T47D (cell line): Measurements from ENCODE around the gene COG6.

Experiments used
- DNase-seq, 2 experiments: peaks; one replicate each; pipeline versions ENCODE4 v3.0.0 to v3.0.0-alpha.2; 2011 to 2012; ENCODE audit warnings: low read depth in 1 of 2, low spot score in 1 of 2
- JUND ChIP-seq: IDR thresholded peaks from 2 replicates; pipeline ENCODE4 v1.6.1; 2012; ENCODE audit warnings: low read depth
- in situ Hi-C: cut with HindIII; loops from 2 replicates; pipeline ENCODE4 v1.10.0; 2016; ENCODE audit warnings: low sequenced_read_pairs, low pct_unique_long_range_greater_than_20kb

COG6 gene

GRCh38 chr13:39655569-39656324, at the start of gene COG6:
TSS of gene COG6 (plus strand) at chr13:39655662. CDS start at chr13:39655727, 65 bp downstream.
- no peak for TF ChIP-seq JUND
- in situ Hi-C loops = no loop called here

GRCh38 chr13:39605677-39606320, 49.7 kb upstream of the COG6 start:
- DNase-seq = no peak
- no peak for TF ChIP-seq JUND
- in situ Hi-C loops = no loop called here

More at GRCh38 chr13:39655569-39656324, at the start of gene COG6:
- DNase-seq = peak; percentile 68 to 85

GRCh38 chr13:39607876-39608275, 47.6 kb upstream of the COG6 start:
- in situ Hi-C loops = no loop called here
- DNase-seq = no peak

DNA sequence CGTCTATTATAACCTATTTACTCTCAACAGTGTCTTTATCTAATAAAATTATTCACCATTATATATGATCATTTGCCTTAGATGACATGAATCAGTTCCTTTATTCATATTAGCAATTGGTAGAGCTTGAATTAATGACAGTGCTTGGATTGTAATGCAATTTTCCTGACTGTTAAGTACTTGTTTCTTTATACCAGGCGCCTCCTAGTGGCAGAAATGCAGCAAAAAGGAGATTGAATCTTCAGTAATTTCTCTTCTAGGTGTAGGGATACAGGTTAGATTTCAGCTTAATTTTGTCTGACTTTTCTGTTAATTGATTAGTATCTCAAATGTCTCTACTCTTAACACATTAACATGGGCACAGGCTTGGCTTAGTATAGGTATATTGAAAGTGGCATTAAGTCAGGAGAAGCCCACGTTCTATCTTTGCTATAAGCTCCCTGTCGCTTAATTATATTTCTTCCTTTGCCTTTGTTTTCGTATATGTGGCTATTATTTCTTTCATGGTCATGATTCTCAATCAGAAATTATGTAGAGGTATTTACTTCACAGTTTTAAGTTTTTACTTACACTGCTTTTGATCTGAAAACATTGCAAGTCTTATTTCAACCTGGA, 43.3 kb upstream of the COG6 start:
- in situ Hi-C loops = no loop called here
- peak in 1 of 2 experiments; percentile 75 for DNase-seq
- no peak for TF ChIP-seq JUND

More at GRCh38 chr13:39607876-39608275, 47.6 kb upstream of the COG6 start:
- TF ChIP-seq JUND = no peak

DNA sequence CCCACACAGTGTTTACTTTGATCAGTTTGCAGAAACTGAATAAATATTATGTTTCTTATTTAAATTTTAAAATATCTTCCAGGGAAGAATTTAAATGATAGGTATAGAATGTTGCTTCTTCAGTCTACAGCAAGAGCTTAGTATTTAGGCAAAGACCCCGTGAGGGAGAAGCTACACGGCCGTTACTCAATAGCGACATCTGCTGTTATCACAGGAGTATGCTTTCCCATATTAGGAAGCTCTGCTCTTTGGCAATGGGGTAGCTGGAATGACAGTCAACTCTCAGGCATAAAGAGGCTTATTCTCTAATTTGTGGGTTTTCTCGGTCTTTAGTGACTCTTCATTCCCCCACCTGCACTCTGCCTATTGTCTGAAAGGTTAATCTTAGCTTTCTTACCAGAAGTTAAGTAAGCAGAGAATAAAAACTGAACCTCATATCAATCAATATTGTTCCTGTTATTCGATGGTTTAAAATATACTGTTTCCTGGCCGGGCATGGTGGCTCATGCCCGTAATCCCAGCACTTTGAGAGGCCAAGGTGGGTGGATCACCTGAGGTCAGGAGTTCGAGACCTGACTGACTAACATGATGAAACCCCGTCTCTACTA, 39.3 kb upstream of the COG6 start:
- DNase-seq = peak; percentile 11 to 62
- TF ChIP-seq JUND = no peak
- in situ Hi-C loops = no loop called here

DNA sequence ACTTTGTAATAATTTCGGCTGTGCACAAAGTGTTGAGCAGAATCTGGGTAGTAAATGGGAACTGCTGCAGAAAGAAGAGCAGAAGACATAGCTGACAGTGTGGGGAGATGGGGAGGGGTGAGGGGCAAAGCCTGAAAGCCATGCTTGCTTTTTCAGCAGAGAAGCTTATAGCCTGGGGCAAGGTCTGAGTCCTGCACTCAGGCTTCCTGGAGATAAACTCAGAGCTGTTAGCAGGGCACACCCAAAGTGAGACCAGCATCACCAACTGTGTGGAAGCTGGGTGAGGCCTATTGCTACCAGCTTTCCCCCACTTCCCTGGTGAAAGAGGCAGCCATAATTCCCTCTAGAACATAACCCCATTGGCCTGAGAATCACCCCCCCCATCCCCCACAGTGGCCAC, 36.9 kb upstream of the COG6 start:
- no peak for DNase-seq
- TF ChIP-seq JUND = no peak
- in situ Hi-C loops = no loop called here

DNA sequence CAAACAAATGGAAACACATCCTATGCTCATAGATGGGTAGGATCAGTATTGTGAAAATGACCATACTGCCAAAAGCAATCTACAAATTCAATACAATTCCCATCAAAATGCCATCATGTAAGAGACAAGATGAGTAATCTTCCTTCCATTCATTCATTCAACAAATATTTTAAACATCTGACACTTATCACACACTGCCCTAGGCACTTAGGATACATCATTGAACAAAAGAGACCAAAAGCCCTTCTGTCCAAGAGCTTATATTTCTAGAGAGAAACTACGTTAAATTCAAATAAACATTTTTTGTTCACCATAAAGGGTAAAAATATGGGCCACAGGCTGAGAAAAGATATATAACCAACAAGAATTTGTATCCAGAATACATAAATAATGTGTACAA, 32.0 kb upstream of the COG6 start:
- TF ChIP-seq JUND = no peak
- in situ Hi-C loops = no loop called here
- DNase-seq = no peak

GRCh38 chr13:39631307-39631706, 24.2 kb upstream of the COG6 start:
- no peak for DNase-seq
- TF ChIP-seq JUND = no peak
- in situ Hi-C loops = no loop called here

DNA sequence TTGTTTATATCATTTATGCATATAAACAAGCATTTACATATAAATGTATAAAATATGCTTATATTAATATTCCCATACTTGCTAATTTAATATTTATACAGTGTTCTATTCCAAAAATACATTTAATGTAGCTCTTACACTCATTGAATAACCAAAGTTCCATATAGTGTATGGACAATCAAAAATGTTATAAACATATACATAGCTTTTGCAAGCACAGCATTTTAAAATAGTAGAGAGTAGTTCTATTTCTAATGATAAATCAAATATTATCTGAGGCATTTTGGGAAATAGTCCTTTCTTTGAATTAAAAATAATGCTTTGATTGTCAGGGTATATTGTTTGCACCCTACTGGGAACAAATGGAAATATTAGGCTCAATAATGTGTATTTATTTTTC, 22.5 kb upstream of the COG6 start:
- no peak for TF ChIP-seq JUND
- DNase-seq = no peak
- in situ Hi-C loops = no loop called here

- no peak for DNase-seq
- TF ChIP-seq JUND = no peak
- in situ Hi-C loops = no loop called here
Measured at GRCh38 chr13:39635564-39635963, 19.9 kb upstream of the COG6 start.

DNA sequence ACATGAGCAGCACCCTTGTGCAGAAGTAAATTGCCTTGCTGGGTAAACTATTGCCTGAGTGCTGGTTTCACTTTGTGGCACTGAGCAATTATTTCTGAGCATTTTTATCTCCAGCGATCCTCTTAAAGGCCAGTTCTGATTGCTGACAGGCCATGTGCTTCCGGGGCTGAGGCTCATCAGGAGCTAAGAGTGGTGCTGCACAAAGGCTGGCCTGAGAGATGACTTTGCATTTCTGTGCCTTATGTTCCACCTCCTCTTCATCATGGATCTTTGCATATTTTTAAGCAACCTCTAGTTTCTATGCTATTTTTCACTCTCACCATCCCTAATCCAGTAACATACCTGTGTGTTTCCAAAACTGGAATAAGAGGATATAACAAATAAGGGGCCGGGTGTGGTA, 17.6 kb upstream of the COG6 start:
- in situ Hi-C loops = no loop called here
- no peak for DNase-seq
- TF ChIP-seq JUND = no peak

- TF ChIP-seq JUND = no peak
- in situ Hi-C loops = no loop called here
- no peak for DNase-seq
Measured at GRCh38 chr13:39641645-39642044, 13.8 kb upstream of the COG6 start.

- no peak for TF ChIP-seq JUND
- DNase-seq = no peak
- in situ Hi-C loops = no loop called here
Measured at GRCh38 chr13:39646122-39646521, 9.3 kb upstream of the COG6 start.
